ENCODE data around the gene CLPSL1.
"Not testable (repeated sequence)": the region's sequence is repeated elsewhere in the genome, so short reads cannot be mapped to it uniquely, and the experiment has no call there.

Gene CLPSL1, protein sequence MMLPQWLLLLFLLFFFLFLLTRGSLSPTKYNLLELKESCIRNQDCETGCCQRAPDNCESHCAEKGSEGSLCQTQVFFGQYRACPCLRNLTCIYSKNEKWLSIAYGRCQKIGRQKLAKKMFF

DNA sequence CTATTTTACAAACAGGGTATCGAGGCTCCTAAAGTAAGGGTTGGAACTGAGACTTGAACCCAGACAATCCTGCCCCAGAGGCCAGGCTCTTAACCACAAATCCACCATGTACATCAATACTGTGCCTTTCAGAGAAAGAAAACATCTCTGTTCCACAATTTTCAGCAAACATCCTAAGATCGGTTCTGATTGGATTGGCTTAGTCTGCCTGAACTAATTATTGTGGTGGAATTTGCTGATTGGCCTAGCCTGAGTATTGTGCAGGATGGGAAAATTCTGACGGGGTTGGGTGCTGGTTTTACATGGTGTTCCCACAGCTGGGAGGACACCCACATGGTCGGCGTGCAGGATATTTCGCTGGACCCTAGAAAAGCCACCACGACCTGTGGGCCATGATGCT, at the start of gene CLPSL1:
CLPSL1 (plus strand) TSS at position 301 of the 400 bp plus-strand sequence; CDS start at position 393, 92 bp downstream.
- no peak for DNase-seq

DNA sequence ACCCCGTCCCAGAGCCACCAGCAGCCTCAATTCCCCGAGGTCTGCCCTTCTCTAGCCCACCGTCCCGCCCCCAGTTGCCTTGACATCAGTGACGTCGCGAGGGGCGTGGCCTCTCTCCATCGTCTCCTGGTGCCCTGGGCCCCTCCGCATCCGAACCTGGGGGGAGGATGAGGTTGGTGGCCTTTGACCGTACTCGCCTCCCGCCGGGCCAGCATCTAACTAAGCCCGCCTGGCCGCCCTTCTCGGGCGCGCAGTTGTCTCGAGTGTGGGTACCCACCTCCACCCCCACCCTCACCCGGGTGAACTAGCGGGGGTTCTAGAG, 49.4 kb upstream of the CLPSL1 start:
- DNase-seq = peak; percentile 90

DNA sequence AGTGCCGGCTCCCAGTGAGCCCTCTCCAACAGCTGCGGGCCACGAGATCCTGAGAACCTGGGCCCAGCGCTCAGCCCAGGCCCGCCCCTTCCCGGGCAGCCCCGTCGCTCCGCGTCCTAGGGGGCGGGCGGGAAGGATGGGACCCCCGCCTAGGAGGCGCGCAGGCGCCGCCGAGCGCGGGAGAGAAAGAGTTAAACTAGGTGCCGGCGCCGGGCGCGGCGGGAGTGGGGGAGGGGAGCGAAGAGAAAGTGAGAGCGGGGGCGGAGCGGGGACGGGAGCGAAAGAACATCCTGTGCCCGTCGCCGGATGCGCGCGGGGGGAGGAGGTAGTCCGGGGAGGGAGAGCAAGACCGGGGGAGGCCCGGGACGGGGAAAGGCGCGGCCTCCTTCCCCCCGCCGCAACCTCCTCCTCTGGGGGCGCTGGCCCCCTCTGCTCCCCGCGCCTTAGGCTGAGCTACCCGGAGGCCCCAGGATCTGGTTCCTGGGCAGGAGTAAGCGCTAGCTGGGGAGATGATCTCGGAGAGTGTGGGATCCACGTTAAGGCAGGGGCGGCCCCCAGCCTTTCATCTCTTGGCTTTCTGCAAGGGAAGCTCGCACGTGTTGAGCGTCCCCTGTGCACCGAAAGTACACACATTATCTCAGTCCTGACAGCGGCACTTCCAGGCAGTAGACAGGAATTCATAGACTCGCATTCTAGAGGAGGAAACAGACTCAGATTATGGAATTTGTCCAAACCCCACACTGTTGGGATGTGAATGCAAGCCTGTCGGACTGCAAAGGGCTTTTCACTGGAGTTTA, 48.9 kb upstream of the CLPSL1 start:
- peak; percentile 69 for DNase-seq

DNA sequence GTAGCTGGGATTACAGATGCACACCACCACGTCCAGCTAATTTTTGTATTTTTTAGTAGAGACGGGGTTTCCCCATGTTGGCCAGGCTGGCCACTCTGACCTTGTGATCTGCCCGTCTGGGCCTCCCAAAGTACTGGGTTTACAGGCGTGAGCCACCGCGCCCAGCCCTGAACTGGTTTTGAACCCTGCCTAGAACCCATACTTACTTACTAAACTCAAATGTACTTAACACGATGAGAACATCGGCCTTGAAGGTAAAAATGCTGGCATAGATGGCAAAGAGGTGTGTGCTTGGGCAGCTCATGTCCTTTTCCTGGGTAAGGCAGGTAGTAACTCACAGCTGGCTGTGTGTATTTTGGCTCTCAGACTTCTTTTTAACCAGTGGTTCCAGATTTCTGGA, 47.2 kb upstream of the CLPSL1 start:
- no peak for DNase-seq

DNA sequence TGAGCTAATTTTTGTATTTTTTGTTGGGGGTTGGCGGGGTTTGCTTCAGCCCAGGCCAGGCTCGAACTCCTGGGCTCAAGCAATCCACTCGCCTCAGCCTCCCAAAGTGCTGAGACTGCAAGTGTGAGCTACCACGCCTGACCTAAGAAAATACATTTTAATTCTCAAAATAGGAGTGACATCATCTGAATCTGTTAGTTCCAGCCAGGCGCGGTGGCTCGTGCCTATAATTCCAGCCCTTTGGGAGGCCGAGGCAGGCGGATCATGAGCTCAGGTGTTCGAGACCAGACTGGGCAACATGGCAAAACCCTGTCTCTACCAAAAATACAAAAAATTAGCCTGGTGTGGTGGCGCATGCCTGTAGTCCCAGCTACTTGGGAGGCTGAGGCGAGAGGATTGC, 46.5 kb upstream of the CLPSL1 start:
- DNase-seq = not testable (repeated sequence)

DNA sequence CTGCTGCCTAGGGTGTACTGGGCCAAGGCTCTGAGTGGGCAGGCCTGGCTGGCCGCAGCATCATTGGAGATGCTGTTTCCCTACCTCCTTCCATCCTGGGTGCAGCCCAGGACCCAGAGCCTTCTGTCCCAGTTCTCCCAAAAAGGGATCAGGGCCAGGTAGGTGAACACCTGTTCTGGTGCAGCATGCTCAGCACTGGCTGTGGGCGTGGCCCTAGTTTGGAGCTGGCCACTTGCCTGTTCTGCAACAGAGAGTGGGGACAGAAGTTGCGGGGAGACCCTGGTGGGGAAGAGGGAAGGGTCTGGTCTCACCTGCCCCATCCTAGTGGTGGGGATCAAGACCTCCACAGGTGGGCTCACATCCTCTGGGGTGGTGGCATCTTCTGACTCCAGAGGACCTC, 45.4 kb upstream of the CLPSL1 start:
- DNase-seq = no peak

DNA sequence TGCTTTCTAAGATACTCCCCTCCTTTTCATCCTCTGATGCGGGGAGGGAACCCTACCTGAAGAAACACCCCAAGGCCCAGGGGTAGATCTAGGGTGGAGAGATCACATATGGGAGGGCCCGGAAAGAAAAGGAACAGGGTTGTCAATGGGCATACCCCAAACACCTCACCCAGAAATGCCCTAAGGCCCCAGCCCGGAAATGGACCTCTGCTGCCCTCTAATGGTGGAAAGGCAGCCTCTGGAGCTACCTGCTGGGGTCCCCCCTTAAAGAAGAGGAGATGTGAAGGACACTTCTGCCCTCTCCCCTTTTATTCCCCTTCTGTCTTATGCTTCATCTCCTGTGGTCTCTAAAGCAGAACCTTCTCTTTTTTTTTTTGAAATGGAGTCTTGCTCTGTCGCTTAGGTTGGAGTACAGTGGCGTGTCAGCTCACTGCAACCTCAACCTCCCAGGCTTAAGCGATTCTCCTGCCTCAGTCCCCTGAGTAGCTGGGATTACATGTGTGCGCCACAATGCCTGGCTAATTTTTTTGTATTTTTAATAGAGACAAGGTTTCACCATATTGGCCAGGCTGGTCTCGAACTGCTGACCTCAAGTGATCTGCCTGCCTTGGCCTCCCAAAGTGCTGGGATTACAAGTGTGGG, 44.4 kb upstream of the CLPSL1 start:
- DNase-seq = peak; percentile 47

DNA sequence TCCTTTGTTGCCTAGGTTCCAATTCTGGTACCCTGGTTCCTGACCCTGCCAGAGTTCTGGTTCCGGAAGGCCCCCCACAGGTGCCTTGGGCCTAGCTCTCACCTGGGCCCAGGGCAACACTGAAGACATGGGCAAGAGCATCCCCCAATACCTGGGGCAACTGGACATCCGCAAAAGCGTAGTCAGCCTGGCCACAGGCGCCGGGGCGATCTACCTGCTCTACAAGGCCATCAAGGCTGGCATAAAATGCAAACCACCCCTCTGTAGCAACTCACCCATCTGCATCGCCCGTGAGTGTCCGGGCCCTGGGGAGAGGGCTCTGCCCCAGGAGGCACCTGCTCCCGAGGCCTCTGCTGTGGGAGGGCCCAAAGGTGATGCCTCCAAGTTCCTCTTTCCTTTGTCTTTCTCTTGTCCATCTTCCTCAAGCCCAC, 43.8 kb upstream of the CLPSL1 start, which contains the start of gene ARMC12:
ARMC12 (plus strand) TSS at position 51 of the 431 bp plus-strand sequence; CDS start at position 128, 77 bp downstream.
- no peak for DNase-seq

DNA sequence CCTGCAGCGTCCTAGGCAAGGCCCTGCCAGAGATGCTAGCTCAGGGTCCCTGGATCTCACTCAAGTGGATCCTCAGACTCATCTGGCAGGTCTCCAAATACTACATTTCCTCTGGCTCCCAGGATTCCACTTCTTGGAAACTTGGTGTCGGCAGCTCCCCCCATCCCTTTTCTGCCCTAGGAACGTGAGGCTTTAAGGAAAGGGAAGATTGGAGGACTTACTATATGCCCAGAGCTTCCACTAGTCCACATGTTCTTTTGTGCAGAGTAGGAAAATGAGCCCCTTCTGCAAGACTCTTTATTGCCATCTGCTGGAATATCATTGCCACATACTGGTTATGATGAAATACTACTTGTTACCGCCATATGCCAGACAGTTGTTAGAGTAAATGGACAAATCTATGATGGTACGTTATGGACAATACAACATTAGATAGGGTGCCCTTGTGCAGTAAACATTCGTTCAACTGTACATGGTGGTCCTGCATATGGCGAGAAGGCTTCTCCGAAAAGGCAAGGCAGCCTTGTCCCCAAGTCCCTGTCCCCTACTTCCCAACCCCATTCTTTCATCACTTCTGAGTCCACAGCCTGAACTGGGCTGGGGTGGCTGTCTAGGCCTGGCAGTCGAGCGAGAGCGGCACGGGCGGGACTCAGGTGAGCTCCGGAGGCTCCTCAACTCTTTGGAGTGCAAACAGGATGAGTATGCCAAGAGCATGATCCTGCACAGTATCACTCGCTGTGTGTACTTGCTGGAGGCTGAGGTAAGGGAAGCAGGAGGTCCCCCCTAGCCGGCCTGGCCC, 43.2 kb upstream of the CLPSL1 start:
- DNase-seq = peak; percentile 67

DNA sequence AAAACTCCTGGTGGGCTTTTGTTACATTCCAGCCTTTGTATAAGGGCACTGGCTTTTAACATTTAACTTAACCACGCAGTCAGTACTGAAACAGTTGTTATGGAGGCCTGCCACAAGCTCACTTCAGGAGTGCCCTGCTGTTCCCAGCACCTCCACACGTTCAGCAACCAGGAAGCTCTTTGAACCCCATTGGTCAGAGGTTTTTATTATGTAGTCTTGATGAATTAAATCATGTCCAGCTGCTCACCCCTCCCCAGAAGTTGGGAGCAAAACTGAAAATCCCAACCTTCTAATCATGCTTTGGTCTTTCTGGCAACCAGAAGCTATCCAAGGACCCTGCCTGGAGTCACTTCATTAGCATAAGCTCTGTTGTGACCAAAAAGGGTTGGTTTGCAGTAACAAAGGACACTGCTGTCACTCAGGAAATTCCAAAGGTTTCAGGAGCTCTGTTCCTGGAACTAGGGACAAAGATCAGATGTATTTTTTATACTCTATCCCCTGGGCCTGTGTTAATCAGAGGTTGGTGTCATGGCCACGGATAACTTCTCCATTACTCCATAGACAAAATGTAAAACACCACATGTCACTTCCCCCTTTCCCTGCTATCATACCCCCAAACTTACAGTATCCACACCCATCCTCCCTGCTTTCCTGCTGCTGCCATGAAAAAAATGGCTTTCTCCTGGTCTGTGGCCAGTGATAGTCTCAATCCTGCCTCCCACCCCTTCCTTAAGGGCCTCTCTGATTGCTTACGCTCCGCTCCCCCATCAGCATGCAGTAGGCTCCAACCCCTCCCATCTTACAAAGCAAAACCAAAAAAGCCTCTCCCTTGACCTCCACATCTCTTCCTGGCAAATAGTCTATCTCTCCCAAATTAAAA, 40.9 kb upstream of the CLPSL1 start:
- DNase-seq = no peak

DNA sequence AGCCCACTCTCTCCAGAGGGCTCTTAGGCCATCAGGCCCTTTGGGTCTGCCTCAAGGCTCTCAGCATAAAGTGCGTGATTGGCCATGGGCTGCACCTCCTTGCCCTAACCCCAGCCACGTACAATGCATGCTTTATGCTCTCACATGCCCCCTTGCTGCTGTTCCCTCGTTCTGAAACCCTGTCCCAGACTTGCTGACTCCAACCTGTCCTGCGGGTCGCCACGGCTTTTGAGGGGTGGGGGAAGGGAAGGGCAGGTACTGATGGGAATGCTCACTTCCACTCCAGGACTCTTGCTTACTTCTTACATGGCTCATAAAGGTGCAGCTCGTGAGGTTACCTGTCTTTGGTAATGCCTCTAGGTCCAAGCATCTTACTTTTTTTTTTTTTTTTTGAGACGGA, 38.0 kb upstream of the CLPSL1 start:
- DNase-seq = no peak

DNA sequence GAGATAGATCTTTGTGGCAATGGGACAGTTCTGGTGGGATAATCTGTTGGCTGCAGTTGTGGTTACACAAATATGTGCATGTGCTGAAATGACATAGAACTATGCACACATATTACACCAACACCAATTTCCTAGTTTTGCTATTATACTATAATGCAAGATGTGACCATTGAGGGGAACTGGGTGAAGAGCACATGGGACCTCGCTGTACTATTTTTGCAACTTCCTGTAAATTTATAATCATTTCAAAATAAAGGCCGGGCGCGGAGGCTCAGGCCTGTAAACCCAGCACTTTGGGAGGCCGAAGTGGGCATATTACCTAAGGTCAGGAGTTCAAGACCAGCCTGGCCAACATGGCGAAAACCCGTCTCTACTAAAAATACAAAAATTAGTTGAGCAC, 35.3 kb upstream of the CLPSL1 start:
- no peak for DNase-seq

DNA sequence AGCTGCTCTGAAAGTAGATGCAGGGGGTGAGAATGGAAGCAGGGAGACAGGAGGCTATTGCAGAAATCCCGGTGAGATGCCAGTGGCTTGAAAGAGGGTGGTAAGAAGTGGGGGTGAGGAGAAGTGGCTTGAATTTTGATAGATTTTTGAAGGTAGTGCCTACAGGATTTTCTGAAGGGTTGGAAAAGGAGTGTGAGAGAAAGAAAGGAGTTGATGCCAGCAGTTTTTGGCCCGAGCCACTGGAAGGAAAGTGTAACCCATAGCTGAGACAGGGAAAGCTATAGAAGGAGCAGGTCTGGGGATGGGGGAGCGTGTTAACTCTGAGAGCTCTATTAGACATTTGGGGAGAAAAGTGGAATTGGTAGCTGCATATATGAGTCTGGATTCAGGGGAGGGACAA, 34.3 kb upstream of the CLPSL1 start:
- DNase-seq = no peak

DNA sequence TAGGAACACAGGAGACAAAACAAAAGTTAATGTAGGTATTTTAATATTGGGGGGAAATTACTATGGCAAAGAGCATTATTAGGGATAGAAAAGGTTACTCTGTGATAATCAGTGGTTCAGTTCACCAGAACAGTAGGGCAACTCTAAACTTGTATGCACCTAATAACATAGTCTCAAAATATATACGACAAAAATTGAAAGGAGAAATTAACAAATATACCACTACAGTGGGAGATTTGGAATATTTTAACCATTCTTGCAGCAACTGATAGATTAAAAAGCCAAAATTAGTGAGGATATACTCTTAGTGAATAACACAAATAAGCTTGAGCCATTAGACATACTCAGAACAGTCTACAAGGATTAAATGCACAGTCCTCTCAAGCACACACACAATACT, 32.9 kb upstream of the CLPSL1 start:
- no peak for DNase-seq

DNA sequence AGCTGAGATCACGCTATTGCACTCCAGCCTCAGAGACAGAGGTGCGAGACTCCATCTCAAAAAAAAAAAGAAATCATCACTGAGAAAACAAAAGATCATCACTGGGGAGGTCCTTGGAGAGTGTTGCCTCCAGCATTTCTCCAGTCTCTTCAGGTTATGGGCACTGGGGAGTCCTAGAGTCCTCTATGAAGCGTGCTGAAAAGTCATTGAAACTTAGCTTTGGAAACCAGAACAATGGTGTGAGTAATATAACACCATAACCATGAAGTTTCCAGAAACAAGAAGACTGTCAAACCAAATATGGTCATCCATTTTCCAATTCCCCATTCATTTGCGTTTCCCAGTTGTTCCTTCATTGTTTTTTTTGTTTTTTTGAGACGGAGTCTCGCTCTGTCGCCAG, 30.3 kb upstream of the CLPSL1 start:
- DNase-seq = no peak

DNA sequence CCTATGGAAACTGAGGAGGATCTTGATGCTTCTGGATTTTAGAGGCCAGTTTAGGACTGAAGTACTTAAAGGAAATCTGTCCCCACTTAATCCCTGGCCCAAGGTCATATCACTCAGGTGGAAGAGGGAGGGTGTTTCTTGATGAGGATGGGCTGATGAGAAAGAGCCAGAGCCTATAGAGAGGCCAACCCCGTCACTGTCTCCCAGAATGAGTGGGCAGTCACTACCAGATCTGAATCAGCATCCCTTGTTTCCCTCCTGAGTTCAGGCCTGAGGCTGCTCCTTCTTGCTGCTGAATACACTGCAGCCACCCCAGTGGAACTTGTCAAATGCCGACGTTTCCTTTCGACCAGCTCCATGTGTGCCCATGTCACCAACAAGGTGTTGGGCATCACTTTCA, 29.2 kb upstream of the CLPSL1 start:
- DNase-seq = no peak

DNA sequence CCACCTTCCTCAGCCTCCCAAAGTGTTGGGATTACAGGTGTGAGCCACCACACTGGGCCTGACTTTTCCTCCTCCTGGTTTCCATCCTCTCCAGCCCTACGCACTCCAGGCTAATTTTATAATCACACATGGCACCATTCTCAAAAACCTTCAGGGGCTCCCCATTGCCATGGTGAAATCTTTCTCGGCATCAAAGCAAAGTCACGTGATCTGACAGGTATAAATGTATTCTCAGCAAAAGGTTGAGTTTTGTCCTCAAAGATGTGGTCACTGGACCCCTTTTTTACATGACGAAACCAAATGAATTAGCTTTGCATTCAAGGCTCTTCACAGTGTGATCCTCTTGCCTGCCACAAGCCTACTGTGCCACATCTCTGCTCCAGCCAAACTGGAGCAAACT, 28.5 kb upstream of the CLPSL1 start:
- DNase-seq = no peak

DNA sequence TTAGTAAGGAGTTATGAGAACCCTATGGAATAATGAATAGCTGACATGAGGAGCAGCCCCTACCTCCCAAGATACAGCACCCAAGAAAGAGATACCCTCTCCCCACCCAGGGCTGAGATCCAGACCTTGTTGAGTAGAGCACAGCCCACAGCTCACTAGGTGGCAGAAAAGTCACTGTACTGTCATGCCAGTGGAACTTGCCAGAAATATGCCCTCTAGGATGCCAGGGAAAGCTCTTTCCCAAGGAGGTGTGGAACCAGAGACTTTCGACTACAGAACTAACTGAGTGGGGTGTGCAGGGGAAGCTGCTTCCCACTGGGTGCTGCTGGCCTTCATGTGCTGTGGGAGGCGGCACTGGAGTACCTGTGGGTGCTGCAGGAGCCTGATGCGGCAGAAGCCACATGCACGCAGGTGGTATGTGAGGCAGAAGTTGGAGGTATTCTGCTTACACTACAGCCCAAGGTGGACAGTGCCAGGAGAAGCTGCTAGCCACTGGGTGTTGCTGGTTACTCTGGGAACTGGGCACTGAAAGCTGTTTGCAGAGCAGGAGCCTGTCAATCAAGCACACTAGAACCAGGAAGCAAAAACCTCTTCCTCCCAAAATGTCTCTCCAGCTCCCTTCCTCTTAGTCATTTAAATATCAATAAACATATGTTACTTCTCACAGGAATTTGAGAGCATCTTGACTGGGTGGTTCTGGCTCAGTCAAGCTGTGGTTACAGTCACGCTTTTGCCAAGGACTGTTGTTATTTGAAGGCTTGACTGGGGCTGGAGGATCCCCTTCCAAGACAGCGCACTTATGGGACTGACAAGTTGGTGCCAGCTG, 26.2 kb upstream of the CLPSL1 start:
- DNase-seq = no peak

DNA sequence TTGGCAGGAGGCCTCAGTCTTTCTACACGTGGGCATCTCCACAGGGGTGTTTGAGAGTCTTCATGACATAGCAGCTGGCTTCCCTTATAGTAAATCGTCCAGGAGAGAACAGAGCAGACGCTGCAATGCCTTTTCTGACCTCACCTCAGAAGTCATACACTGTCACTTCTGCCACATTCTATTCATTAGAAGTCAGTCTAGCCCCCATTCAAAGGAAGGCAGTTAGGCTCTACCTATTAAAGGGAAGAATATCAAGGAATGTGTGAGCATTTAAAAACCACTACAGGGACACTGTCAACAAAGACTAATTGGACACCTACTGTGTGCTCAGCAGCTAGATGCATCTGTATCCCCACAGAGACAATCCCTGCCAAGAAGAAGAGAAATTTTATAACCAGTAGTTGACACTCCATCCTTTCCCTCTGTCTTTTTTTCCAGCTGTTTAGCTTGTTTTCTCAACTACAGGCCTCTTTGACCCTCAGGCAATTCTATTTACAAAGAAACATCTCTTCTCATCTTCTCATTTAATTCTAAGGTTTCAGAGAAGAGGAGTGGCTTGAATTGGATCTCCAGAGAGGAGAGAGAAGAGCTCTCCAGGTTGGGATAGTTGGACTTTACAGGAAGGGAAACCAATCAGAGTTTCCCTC, 25.4 kb upstream of the CLPSL1 start:
- no peak for DNase-seq

DNA sequence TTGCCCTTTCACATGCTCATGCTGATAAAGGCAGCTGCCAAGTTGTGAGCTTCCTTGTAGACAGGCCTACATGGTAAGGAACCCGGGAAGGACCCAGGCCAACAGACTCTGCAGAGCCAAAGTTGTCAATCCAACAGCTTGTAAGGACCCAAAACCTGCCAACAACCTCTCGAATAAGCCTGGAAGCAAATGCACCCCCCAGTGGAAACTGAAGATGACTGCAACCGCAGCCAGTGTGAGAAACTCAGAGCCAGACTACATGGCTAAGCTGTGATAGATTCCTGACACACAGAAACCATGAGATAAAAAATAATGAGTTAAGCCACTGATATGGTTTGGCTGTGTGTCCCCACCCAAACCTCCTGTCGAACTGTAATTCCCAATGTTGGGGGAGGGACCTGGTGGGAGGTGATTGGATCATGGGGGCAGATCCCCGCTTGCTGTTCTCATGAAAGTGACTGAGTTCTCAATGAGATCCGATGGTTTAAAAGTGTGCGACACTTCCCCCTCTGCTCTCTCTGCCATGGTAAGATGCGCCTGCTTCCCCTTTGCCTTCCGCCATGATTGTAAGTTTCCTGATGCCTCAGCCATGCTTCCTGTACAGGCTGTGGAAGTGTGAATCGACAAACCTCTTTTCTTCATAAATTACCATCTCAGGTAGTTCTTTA, 23.2 kb upstream of the CLPSL1 start:
- no peak for DNase-seq
